HCT116 (cell line): ENCODE data around the gene ACSF2. TPM values are rescaled to one million over a fixed set of nuclear protein-coding genes. Genes with fewer than 3 reads are reported as not detected.

Experiments
- ATAC-seq: fragments of 200-7000 bp; cut with Tn5 transposase; 2 replicates; pipeline ENCODE4 v1.9.1; 2020; ENCODE audit warnings: mild to moderate bottlenecking, moderate library complexity
- BruUV-seq: library from RNA; stranded (reverse); fragments of 400-500 nt; replicated peaks from 2 replicates; lab custom pipeline; 2021; lab: Mats Ljungman, UMichigan
- CTCF ChIA-PET: fragments of 300-600 bp; sonication (Branson Sonifier 250); formaldehyde crosslinking; loops from one replicate; lab custom pipeline; 2021; ENCODE audit warnings: antibody characterized with exemption; lab: Charles Lee
- POLR2A ChIA-PET: fragments of 300-600, 350-600 bp; sonication (Branson Sonifier 250); formaldehyde crosslinking; loops from one replicate; lab custom pipeline; 2021; ENCODE audit warnings: antibody characterized with exemption; lab: Charles Lee
- RAD21 ChIA-PET, 2 experiments: fragments of 300-600 bp; sonication (Branson Sonifier 250); formaldehyde crosslinking; loops; one replicate each; lab custom pipeline; 2023; ENCODE audit warnings: low total read pairs in 2 of 2; ENCODE audit not compliant: uncharacterized antibody in 2 of 2, unreplicated experiment in 2 of 2, low non-redundant PET in 1 of 2; lab: Charles Lee
- DNase-seq: peaks from one replicate; pipeline ENCODE4 v3.0.0-alpha.2; 2010; ENCODE audit warnings: low read depth, low spot score
- H2AFZ ChIP-seq: fragments of 200-600 bp; shearing (Covaris generic), sonication (generic); 2 replicates; pipeline ENCODE4 v1.6.1; 2017; ENCODE audit warnings: low read depth, mixed run types, mixed read lengths, antibody characterized with exemption, low read length; ENCODE audit not compliant: poor library complexity, severe bottlenecking
- H3K27ac ChIP-seq: 2 replicates; pipeline ENCODE4 v1.5.1; 2012; ENCODE audit warnings: low read depth, low read length
- H3K27me3 ChIP-seq: fragments of 200-600 bp; sonication (generic); 2 replicates; pipeline ENCODE4 v1.6.1; 2016; ENCODE audit warnings: mixed run types, low read length, mixed read lengths; ENCODE audit not compliant: insufficient read depth
- H3K36me3 ChIP-seq, 2 experiments: fragments of 200-500 bp in 1 of 2; fragments of 200-600 bp in 1 of 2; sonication (Bioruptor generic) in 1 of 2; sonication (generic) in 1 of 2; 2 replicates each; pipeline versions ENCODE4 v1.5.1 to v1.6.1; 2014 to 2016; ENCODE audit warnings: low read length in 2 of 2, inconsistent platforms in 1 of 2, mixed read lengths in 1 of 2, mixed run types in 1 of 2; ENCODE audit not compliant: insufficient read depth in 2 of 2, control insufficient read depth in 1 of 2
- H3K4me1 ChIP-seq, 2 experiments: fragments of 200-600 bp in 1 of 2; sonication (generic) in 1 of 2; 2 replicates each; pipeline versions ENCODE4 v1.5.1 to v1.6.1; 2012 to 2017; ENCODE audit warnings: low read length in 2 of 2, inconsistent platforms in 1 of 2, mild to moderate bottlenecking in 1 of 2, mixed read lengths in 1 of 2, mixed run types in 1 of 2, moderate library complexity in 1 of 2; ENCODE audit not compliant: insufficient read depth in 2 of 2, control insufficient read depth in 1 of 2
- H3K4me2 ChIP-seq: fragments of 200-600 bp; sonication (generic); 2 replicates; pipeline ENCODE4 v1.6.1; 2017; ENCODE audit warnings: mixed run types, low read length, mixed read lengths
- H3K4me3 ChIP-seq, 2 experiments: fragments of 200-600 bp in 1 of 2; sonication (generic) in 1 of 2; replicated peaks in 1 of 2; 2 replicates each; pipeline ENCODE4 v1.5.1; 2011 to 2016; ENCODE audit warnings: low read length in 2 of 2, control low read depth in 1 of 2, low read depth in 1 of 2, mild to moderate bottlenecking in 1 of 2, mixed read lengths in 1 of 2, mixed run types in 1 of 2
- H3K79me2 ChIP-seq: fragments of 200-600 bp; sonication (generic); 2 replicates; pipeline ENCODE4 v1.6.1; 2017; ENCODE audit warnings: mild to moderate bottlenecking, mixed run types, low read length, moderate library complexity, mixed read lengths; ENCODE audit not compliant: insufficient read depth
- H3K9ac ChIP-seq: fragments of 200-600 bp; sonication (generic); 2 replicates; pipeline ENCODE4 v1.6.1; 2016; ENCODE audit warnings: low read length, mixed read lengths
- H3K9me2 ChIP-seq: fragments of 200-600 bp; sonication (generic), shearing (Covaris generic); 2 replicates; pipeline ENCODE4 v1.6.1; 2017; ENCODE audit warnings: mixed run types, mild to moderate bottlenecking, moderate library complexity; ENCODE audit not compliant: insufficient read depth
- H3K9me3 ChIP-seq, 2 experiments: fragments of 200-500 bp in 1 of 2; fragments of 200-600 bp in 1 of 2; sonication (Bioruptor generic) in 1 of 2; sonication (generic) in 1 of 2; 2 replicates each; pipeline ENCODE4 v1.6.1; 2014 to 2017; ENCODE audit warnings: low read length in 2 of 2, mixed read lengths in 2 of 2, inconsistent platforms in 1 of 2, low read depth in 1 of 2, mild to moderate bottlenecking in 1 of 2, mixed run types in 1 of 2, moderate library complexity in 1 of 2; ENCODE audit not compliant: control insufficient read depth in 1 of 2, insufficient read depth in 1 of 2
- H4K20me1 ChIP-seq: fragments of 200-600 bp; sonication (generic), shearing (Covaris generic); 2 replicates; pipeline ENCODE4 v1.6.1; 2017; ENCODE audit warnings: mixed run types, mild to moderate bottlenecking, moderate library complexity; ENCODE audit not compliant: insufficient read depth
- ATF3 ChIP-seq: IDR thresholded peaks from 2 replicates; pipeline ENCODE4 v1.6.1; 2012
- CEBPB ChIP-seq: IDR thresholded peaks from 2 replicates; pipeline ENCODE4 v1.6.1; 2012; ENCODE audit warnings: low read depth
- ELF1 ChIP-seq: IDR thresholded peaks from 2 replicates; pipeline ENCODE4 v1.6.1; 2012; ENCODE audit warnings: low read depth, borderline replicate concordance
- EZH2 ChIP-seq: fragments of 200-600 bp; sonication (generic); IDR thresholded peaks from 2 replicates; pipeline ENCODE4 v1.6.1; 2017; ENCODE audit warnings: antibody characterized with exemption, mixed run types
- EZH2phosphoT487 ChIP-seq: fragments of 200-600 bp; IDR thresholded peaks from 2 replicates; pipeline ENCODE4 v1.6.1; 2018; ENCODE audit warnings: antibody characterized with exemption, borderline replicate concordance
- MAX ChIP-seq: IDR thresholded peaks from 2 replicates; pipeline ENCODE4 v1.6.1; 2012
- POLR2AphosphoS5 ChIP-seq: IDR thresholded peaks from 2 replicates; pipeline ENCODE4 v1.6.1; 2011; ENCODE audit warnings: mild to moderate bottlenecking, low read depth, low read length, moderate library complexity
- SIN3A ChIP-seq: IDR thresholded peaks from 2 replicates; pipeline ENCODE4 v1.6.1; 2012; ENCODE audit warnings: low read depth
- SRF ChIP-seq: IDR thresholded peaks from 2 replicates; pipeline ENCODE4 v1.6.1; 2012; ENCODE audit warnings: low read depth
- TCF7L2 ChIP-seq: IDR thresholded peaks from 2 replicates; pipeline ENCODE4 v1.7.0; 2011; ENCODE audit warnings: borderline replicate concordance, inconsistent platforms; ENCODE audit not compliant: insufficient read depth, insufficient read length; ENCODE audit errors: extremely low read depth
- YY1 ChIP-seq: IDR thresholded peaks from 2 replicates; pipeline ENCODE4 v1.6.1; 2011; ENCODE audit warnings: low read length, low read depth, moderate library complexity, mild to moderate bottlenecking; ENCODE audit not compliant: insufficient replicate concordance; ENCODE audit errors: extremely low read depth
- ZNF274 ChIP-seq: fragments of 200-500 bp; sonication (Bioruptor generic); IDR thresholded peaks from 2 replicates; pipeline ENCODE4 v1.6.1; 2014; ENCODE audit warnings: mild to moderate bottlenecking, low read depth, low read length, inconsistent platforms
- intact Hi-C: fragments of 100-400 bp; cut with micrococcal nuclease; formaldehyde crosslinking; loops from 2 replicates; pipeline ENCODE4 v1.10.0; 2022
- total RNA-seq: library from RNA; stranded (reverse); gene quantifications from one replicate; pipeline ENCODE4 v1.2.1, GENCODE V29; 2021; ENCODE audit not compliant: unreplicated experiment

ACSF2 gene
- total RNA-seq, 1 experiment from 2014 or later, result 52.4 TPM

- H3K36me3 ChIP-seq, result peaks cover 91 to 94% of the 10 kb centered on the region in 2 experiments
- CTCF ChIA-PET, result interaction anchor here (3.2 kb wide), 1 partner anchor 11 kb away, joined by 13 read pairs; the partner anchor contains the start of gene LRRC59
Observed at GRCh38 chr17:50386510-50386909, 39.5 kb upstream of the ACSF2 start.

GRCh38 chr17:50388728-50389127, 37.3 kb upstream of the ACSF2 start:
- no peak overlapping the region for H3K4me3 ChIP-seq
- RAD21 ChIA-PET, result no interaction called here
- DNase-seq, result no peak
- no peak for ATAC-seq
- POLR2A ChIA-PET, result interaction anchor here (1.0 to 1.7 kb wide), 2 partner anchors 9 to 189 kb away, joined by 4 read pairs; partner anchors contain the start of gene LRRC59
- no TSS peak for BruUV-seq
- H3K9me3 ChIP-seq, result no peaks in the 10 kb centered on the region
- CTCF ChIA-PET, result interaction anchor here (1.5 kb wide), 1 partner anchor 9 kb away, joined by 10 read pairs; the partner anchor contains the start of gene LRRC59
- peaks cover 92 to 94% of the 10 kb centered on the region in 2 experiments for H3K36me3 ChIP-seq
- no peaks in the 10 kb centered on the region for H3K4me1 ChIP-seq
- H3K4me2 ChIP-seq, result no peak overlapping the region
- H3K79me2 ChIP-seq, result peaks cover 93% of the 10 kb centered on the region
- H3K9me2 ChIP-seq, result no peaks in the 10 kb centered on the region
- intact Hi-C loops, result no loop called here
- no peak overlapping the region for H2AFZ ChIP-seq
- H3K27me3 ChIP-seq, result no peaks in the 10 kb centered on the region
- TF ChIP-seq CEBPB (no peak), EZH2phosphoT487 (no peak), ATF3 (no peak), TCF7L2 (no peak), MAX (no peak), SIN3A (no peak)
- H4K20me1 ChIP-seq, result peaks cover 9% of the 10 kb centered on the region; the same call in 1 of the 2 replicates
- no peak overlapping the region for H3K9ac ChIP-seq
- H3K27ac ChIP-seq, result no peak overlapping the region

More at GRCh38 chr17:50386510-50386909, 39.5 kb upstream of the ACSF2 start:
- DNase-seq (no peak), ATAC-seq (no peak)
- H3K4me2 ChIP-seq, result no peak overlapping the region
- no peaks in the 10 kb centered on the region for H3K27me3 ChIP-seq
- RAD21 ChIA-PET, result no interaction called here
- no peaks in the 10 kb centered on the region for H3K9me3 ChIP-seq
- intact Hi-C loops, result no loop called here
- H3K9ac ChIP-seq, result no peak overlapping the region
- H3K4me1 ChIP-seq, result no peaks in the 10 kb centered on the region
- no peak overlapping the region for H2AFZ ChIP-seq
- no peaks in the 10 kb centered on the region for H3K9me2 ChIP-seq
- peaks cover 71% of the 10 kb centered on the region for H3K79me2 ChIP-seq
- H4K20me1 ChIP-seq, result peaks cover 4% of the 10 kb centered on the region; the same call in 1 of the 2 replicates
- POLR2A ChIA-PET, result interaction anchor here (1.9 kb wide), 1 partner anchor 10 kb away, joined by 6 read pairs; the partner anchor contains the start of gene LRRC59
- TF ChIP-seq ZNF274 (no peak), POLR2AphosphoS5 (no peak), YY1 (no peak), ATF3 (no peak), CEBPB (no peak), EZH2 (no peak), EZH2phosphoT487 (no peak), ELF1 (no peak), SRF (no peak)
- H3K27ac ChIP-seq, result no peak overlapping the region
- no TSS peak for BruUV-seq
- no peak overlapping the region for H3K4me3 ChIP-seq
